DMS153 treated with DMSO at 0.1 percent for 48 hours (cell line): ENCODE measurements around the gene TOM1.

Experiments
- DNase-seq: peaks from one replicate; lab custom pipeline; 2025; ENCODE audit not compliant: unreplicated experiment; lab: John Stamatoyannopoulos, UW

Gene TOM1

DNA sequence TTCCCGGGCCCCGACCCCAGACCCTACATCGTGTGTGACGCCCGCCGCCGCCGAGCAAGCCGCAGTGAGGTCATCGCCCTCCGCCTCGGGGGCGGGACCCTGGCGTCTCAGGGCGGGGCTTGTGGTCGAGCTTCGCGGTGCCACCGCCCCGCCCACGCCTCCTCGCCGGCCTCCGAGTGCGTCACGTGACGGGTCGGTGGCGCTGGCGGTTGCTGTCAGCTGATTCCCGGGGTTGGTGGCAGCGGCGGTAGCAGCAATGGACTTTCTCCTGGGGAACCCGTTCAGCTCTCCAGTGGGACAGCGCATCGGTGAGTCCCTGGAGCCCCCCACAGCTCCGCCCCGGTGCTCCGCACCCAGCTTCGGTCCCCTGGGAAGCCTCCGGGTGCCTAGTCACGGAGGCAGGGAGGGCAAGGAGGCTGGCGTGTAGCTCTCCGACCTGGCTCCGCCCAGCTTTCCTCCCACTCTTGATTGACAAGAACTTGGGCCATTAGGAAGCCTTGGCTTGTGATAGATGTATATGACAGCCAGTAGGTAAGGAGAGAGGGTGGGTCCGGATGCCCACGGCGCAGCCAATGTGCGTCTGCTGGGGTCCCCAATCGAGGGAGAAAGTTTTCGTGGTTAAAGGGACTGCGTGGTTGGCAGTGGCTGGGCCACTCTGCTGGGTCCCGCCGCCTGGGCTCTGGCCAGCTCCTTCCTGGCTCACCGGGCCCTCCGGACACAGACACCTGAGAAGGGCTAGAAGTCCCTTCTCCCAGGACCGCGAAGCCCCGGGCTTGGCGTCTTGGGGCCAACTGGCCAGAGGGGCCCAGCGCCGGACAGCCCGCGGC is at the start of gene TOM1:
Gene TOM1, plus strand, starts transcription at position 222 of the 827 bp plus-strand sequence. Its CDS starts 35 bp downstream, at position 257.
- DNase-seq: peak; percentile 95

DNA sequence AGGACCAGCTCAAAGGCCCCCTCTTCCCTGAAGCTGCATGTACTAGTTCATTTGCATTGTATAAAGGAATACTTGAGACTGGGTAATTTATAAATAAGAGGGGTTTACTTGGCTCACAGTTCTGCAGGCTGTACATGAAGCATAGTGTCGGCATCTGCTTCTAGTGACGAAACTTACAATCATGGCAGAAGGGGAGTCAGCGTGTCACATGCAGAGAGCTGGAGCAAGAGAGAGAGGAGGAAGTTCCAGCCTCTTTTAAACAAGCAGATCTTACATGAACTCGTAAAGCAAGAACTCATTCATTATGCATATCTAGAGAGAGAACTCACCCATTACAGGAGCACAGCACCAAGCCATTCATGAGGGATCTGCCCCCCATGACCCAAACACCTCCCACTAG is 49.5 kb upstream of the TOM1 start:
- no peak for DNase-seq

DNA sequence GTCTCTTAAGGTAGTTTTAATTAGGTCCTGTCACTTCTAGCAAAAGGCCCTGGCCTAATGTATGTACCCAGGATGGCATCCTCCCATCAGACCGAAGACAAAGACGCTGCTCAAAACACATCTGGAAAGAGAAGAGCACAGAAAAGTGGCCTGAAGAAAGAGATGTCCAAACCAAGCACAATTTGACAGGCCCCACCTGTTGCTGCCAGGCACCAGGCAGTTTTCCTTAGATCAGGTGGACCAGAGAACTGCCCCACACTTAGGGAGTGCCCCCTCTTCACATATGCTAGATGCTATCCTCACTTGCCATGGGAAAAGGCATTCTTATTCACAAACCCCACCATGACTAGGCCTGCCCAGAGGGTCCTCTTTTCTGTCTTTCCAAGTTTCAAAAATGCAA is 45.7 kb upstream of the TOM1 start:
- no peak for DNase-seq

DNA sequence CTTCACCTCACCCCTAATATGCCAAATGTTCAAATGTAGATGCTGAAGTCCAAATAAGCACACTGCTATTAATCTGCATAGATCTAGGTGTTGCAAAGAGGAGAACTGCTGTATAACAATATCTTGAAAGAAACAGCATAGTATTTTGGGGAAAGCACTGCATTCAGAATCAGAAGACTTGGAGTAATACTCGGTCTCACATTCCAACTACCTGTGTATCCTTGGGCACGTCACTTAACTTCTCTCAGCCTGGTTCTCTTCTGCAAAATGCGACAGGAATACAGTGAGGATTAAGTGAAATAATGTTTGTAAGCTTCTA is 42.7 kb upstream of the TOM1 start:
- no peak for DNase-seq

DNA sequence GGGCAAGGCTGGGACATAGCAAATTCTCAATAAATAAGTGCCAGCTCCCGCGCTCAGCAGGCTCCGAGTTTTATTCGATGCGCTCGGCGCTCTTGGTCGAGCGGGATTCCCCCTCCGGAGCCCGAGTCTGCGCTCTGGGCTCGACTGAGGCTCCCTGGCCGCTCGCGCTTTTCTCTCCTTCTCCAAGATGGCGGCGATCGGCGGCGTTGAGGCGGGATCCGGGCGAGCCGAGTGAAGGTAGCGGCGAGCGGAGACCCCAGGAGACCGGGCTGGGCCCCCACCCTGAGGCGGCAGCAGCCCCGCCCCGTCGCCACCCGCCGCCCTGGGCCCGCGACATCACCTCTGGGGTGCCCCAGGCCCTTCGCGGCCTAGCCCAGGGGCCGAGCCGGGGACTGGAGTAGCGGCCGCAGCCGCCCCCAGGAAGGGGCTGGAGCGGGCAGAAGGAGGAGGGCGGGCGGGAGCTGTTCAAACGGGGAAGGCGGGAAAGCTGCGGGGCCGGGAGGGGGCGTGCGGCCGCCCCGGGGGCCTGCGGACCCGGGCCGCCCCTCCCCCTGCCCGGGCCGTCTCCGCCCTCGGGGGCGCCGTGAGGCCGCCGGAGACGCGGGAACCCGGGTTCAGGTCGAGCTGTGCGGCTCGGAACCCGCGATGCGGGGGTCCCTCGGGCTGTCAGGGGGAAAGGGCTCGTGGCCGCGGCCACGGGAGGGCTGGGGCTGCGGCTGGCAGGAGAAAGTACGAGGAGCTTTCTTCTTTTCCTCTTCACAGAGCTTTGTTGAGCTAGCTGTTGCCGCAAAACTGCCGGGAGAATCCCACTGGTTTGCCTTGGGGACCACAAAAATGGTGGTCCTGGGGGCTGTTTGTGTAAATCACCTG is 42.1 kb upstream of the TOM1 start, which contains the start of gene HMGXB4:
Gene HMGXB4, plus strand, starts transcription at position 173 of the 870 bp plus-strand sequence. CDS start 4,898 bp downstream, outside the sequence.
- peak; percentile 73 for DNase-seq

DNA sequence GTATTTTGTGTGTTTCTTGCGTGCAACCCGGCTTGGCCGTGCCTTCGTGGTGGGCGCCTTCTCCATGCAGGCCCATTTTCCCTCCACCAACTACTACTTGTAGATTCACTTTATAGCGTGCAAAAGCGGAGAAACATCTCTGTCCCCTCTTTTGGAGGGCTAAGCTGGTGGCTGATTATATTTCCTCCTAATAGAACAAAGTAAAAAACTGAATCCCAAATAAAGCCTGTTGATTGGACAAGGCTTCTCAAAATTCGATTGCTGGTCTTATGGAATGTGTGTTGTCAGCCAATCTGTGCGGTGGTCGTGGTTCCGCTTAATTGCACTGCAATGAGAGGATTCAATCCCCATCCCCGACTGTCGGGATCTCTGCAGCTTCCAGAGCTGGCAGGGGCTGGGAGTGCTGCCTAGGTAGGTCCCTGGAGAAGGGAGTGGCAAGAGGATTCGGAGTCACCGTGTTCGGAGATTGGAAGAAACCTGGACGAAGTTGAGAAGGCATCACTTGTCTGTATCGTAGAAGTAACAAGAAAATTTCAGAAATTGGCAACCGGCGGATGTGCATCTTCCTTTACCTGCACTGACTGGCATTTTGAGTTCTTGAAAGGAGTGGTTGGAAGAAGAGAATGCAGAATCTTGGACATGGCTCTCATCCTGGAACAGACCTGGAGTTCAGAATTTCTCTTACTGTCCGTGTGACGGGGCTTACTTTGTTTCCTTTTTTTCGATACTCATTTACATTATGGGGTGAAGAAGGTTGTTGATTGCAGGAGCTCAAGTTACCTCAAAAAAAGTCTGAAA is 41.3 kb upstream of the TOM1 start:
- DNase-seq: no peak

DNA sequence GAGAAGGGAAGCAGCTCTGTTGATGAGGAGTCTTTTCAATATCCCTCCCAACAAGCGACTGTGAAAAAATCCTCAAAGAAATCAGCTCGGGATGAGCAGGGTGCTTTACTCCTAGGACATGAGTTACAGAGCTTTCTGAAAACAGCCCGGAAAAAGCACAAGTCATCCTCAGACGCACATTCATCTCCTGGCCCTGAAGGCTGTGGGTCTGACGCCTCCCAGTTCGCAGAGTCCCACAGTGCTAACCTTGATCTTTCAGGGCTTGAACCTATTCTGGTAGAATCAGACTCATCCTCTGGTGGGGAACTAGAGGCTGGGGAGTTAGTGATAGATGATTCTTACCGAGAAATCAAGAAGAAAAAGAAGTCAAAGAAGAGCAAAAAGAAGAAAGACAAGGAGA is 34.7 kb upstream of the TOM1 start:
- no peak for DNase-seq

DNA sequence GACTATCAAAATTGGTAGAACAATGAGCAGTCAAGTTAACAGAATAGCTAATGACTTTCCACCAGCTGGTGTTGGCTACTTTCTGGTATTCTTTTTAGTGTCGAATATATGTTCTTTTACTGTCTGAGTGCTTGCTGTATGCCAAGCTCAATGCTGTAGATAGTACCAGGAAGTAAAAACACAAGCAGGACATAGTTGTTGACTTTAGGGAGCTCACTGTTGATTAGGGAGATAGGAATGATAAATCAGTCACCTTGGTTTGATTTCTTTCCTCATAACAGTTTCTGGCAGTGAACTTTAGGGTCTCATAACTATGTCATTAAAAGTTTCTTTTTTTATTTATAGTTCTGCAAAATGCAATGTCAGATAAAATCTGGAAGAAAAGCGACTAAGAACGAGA is 33.4 kb upstream of the TOM1 start:
- DNase-seq: no peak

DNA sequence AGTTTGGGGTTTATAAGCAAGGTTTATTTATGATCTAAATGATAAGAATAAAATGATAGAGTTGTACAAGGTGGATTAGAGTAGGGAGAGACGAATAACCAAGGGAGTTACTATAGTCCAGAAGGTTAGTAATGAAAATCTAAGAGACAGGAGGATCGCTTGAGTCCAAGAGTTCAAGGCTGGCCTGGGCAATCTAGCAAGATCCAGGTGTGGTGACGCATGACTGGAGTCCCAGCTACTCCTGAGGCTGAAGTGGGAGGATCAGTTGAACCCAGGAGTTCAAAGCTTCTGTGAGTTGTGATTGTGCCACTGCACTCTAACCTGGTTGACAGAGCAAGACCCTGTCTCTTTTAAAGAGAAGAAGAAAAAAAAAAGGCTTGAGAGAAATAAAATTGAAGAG is 30.1 kb upstream of the TOM1 start:
- DNase-seq: no peak

DNA sequence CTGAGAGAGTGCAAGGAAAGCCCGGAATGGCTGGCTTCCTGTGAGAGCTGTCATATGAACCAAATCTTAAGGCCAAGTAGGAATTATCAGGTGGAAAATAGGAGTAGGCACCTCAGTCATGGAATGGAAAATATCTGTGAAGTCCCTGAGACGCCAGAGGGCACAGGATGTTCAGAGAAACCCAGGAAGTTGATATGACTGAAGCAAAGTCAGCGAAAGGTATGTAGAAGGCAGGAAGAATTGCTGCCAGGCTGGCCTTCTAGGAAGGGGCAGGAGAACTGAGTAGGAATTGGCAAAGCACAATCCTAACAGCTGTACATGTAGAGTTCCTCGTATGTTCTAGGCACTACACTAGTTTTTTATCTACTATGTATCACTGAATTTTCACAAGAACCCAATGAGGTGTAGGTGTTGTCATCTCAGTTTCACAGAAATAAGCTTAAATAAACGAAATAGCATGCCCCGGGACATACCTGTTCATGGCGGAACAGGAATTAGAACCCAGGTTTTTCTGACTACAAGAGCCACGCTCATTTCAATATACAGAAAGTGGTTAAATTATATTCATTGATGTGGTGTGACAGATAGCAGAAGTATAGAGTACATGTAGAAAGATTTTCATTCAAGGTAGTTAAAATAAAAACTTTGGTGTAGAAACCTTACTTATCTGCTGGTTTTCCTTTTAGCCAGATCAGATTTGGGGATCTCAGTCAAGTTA is 25.4 kb upstream of the TOM1 start:
- no peak for DNase-seq

DNA sequence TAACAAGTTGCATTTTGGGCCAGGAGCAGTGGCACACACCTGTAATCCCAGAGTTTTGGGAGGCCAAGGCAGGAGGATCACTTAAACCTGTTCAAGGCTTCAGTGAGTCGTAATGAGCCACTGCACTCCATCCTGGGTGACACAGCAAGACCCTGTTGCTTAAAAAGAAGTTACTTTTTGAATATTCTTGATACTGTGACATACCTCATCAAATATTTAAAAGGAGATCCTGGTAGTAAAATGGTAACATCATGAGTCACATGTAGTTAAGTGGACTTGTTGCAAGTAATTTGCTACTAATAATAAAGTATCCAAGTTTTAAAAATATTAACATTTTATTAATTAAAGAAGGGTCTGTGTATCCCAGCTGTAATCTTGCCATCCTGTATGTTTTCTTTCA is 24.1 kb upstream of the TOM1 start:
- DNase-seq: no peak

DNA sequence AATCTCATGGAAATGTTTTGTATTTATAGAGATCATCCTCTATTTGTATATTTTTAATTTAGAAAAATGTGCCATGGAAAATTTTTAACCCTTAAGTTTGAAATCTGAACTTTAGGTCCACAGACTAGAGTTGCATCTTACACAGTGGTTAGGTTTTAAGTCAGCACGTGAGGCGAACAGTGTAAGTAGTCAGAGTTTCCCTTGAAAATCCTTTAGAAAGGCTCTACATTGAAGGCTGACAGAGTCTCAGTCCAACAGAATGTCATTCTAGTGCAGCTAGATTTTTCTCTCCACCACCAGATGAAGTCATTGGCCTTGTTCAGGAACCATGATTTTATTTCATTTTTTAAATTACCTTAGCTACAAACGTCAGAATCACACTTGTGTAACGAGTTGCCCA is 23.7 kb upstream of the TOM1 start:
- DNase-seq: no peak

DNA sequence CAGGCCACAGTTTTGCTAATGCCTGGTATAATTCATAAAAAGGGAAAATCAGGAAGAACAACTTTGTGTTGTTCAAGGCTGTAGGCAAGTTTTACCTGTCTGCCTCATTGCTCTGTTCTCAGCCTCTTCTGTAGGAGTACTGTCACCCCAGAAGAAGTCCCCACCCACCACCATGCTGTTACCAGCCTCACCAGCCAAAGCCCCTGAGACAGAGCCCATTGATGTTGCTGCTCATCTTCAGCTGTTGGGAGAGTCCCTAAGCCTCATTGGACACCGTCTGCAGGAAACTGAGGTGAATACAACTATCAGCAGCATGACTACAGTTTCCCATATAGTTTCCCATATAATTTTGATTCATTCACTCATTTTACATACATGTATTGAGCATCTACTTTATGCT is 11.6 kb upstream of the TOM1 start:
- DNase-seq: no peak

DNA sequence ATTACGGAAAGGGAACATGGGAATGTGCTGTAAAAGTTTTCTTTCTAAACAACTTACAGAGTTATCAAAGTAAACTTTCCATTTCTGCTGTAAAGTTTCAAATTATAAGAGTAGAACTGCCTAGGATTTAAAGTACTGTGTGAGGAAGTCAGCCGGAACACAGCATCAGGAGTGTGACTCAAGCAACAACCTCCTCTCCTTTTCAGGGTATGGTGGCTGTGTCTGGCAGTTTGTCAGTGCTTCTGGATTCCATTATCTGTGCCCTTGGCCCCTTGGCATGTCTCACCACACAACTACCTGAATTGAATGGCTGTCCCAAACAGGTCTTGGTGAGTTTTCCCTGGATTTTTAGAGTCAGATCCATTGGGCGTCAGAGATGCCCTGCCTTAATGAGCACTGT is 6.9 kb upstream of the TOM1 start:
- no peak for DNase-seq

DNA sequence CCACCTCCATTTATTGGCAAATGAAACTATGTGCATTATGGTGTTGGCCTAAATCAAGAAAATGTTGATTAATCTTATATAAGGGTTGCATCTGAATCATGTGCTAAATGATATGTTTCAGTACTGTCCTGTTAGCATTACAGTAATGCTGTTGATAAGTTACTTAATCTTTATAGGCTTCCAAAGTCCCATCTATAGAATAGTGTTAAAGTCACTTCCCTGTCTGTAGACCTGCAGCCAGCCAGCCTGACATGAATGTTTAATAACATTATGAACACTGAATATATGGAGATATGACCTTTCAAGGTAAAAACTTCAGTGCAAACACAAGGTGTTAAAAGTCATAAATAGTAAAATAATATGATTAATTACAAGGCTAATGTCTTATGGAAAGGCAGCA is 3.6 kb upstream of the TOM1 start:
- no peak for DNase-seq

DNA sequence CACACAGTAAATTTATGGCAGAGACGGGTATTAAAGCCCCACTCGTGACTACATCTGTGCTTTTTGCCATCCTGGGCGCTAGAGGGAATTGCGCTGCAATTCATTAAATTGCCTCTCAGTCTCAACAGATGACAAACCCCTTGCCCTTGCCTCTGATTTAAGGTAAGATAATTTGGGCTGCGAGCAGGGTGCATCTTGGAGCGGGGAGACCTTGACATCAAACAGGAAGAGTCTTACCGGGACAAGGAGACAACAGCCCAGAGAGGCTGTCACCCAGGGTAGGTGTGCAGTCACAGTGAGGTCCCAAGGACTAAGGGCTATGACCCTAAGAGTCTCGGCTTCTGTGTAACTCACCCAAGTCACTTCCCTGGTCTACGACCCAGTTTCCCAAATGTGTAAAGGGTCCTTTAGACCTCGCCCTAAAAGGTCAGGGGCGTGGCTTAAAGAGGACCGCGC is 449 bp upstream of the TOM1 start:
- DNase-seq: peak; percentile 24

DNA sequence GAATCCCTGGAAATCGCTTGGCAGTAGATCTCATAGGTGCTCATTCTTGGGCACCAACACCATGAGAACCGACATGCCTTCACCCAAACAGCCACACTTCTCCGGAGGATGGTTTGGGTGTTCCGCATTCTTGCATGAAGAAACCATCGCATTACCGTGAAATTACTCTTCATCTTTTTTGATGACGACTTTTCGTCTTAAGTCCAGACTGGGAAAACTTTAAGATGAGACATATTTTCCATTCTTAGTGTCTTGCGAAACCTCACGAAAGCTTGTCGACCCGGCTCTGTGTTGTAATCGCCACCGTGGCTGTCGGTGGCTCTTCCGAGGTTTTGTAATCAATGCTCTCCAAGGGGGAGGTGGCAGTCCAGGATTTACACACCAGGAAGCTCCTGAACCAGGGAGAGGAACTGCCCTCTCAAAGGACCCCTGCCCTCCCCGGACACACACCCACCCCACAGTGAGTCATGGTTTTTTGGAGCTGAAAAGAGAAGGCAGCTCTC is 1.7 kb downstream of the TOM1 start:
- DNase-seq: no peak

DNA sequence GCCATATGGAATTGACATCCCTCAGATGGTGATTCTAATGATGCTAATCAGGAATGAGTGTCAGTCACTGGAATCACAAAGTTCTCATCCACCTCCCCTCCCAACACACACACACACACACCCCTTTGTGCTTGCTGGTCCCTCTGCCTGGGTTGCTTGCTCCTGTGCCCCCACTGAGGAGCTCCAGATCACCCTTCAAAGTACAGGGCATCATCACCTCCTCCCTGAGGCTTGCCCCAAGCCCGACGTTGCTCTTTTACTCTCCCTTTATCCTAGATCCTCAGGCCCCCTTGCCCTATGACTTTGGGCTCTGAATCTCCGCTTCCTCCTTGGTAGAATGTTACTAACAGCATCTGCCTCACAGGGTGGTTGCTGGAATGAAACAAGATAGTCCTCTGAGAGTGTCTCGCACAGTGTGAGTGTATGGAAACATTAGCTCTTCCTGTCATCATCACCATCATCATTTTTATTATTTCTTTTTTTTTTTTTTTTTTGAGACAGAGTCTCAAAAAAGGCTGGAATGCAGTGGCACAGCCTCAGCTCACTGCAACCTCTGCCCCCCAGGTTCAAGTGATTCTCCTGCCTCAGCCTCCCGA is 3.4 kb downstream of the TOM1 start:
- DNase-seq: no peak

DNA sequence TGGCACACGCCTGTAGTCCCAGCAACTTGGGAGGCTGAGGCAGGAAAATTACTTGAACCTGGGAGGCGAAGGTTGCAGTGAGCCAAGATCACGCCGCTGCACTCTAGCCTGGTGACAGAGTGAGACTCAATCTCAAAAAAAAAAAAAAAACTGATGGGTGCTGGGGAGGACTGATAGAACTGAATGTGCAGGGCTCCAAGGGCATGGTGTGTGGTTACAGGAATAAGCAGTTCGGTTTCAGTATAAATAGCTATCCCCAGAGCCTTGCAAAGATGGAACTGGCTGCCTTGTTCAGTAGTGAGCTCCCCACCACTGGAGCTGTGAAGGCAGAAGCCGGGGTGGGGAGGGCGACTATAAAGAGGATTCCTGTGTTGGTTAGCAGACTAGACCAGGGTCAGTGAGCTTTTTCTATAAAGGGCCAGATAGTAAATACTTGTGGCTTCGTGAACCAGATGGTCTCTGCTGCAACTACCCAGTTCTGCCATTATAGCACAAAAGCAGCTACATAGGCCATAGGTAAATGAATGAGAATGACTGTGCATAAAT is 5.9 kb downstream of the TOM1 start:
- DNase-seq: no peak
